Activated CD8-positive, alpha-beta memory T cell treated with anti-CD3 and anti-CD28 coated beads, Interleukin-2, amount 50 U/mL, for 4 hours (primary cell): ENCODE results near the gene ATP23.

ENCODE experiments used
- DNase-seq: peaks from one replicate; pipeline ENCODE4 v3.0.0-alpha.2; 2020

Gene ATP23

GRCh38 chr12:57984629-57985151 is 43.3 kb downstream of the ATP23 start:
- no peak for DNase-seq

GRCh38 chr12:57985685-57986084 is 44.3 kb downstream of the ATP23 start:
- DNase-seq, result no peak

GRCh38 chr12:57989838-57990237 is 48.5 kb downstream of the ATP23 start:
- DNase-seq, result no peak

GRCh38 chr12:57990241-57990883 is 49.0 kb downstream of the ATP23 start:
- DNase-seq, result no peak

GRCh38 chr12:57992001-57992400 is 50.6 kb downstream of the ATP23 start:
- DNase-seq, result no peak

GRCh38 chr12:57993030-57993429 is 51.7 kb downstream of the ATP23 start:
- no peak for DNase-seq

GRCh38 chr12:57993834-57994233 is 52.5 kb downstream of the ATP23 start:
- DNase-seq, result no peak

- no peak for DNase-seq
Observed at GRCh38 chr12:57996520-57996919, 55.2 kb downstream of the ATP23 start.

GRCh38 chr12:57998251-57998650 is 56.9 kb downstream of the ATP23 start:
- no peak for DNase-seq

GRCh38 chr12:58000499-58000898 is 59.1 kb downstream of the ATP23 start:
- DNase-seq, result no peak

- no peak for DNase-seq
Observed at GRCh38 chr12:58007875-58008274, 66.5 kb downstream of the ATP23 start.

- no peak for DNase-seq
Observed at GRCh38 chr12:58008634-58009033, 67.3 kb downstream of the ATP23 start.
